ENCODE data around the gene MAT1A.

Gene MAT1A

DNA sequence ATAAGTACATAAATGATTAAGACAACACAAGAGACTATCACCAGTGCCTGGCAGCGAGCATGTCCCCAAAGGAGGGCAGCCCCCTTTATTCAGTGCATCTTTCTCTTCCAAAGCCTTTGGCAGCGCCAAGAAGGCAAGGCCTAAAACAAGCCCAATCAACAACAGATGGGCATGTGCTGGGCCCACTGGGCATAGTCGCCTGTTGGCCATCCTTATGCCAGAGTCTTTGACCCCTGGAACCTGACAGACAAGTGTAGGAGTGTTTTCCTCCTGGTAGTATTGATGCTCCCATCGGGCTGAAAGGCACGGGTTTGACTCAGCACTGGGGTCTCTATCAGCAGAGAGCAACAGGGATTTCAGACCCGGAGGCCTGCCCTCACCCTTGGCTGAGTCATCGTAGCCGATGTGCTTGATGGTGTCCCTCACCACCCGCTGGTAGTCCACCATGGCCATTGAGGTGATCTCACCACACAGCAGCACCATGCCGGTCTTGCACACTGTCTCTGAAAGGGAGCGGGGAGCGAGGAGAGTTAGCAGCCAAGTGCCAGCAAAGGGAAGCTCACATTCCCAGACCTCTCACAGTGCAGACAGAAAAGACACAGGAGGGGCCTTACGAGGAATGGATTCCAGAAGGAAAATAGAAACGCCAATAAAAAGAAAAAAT, 5.8 kb downstream of the MAT1A start:
- Histone ChIP-seq H3K4me3 (ENCODE audit: low read depth in 1 of 5, low read length in 5 of 5) (no peak overlapping the region), H3K36me3 (ENCODE audit: control insufficient read depth in 5 of 5, insufficient read depth in 5 of 5, low read length in 5 of 5) (no peaks in the 10 kb centered on the region), H3K9me3 (ENCODE audit: control insufficient read depth in 5 of 5, low read length in 5 of 5) (no peaks in the 10 kb centered on the region), H3K9ac (ENCODE audit: low read length in 5 of 5) (no peak overlapping the region), H3K4me1 (ENCODE audit: control insufficient read depth in 5 of 5, insufficient read depth in 5 of 5, low read length in 5 of 5) (no peaks in the 10 kb centered on the region), H3K27ac (ENCODE audit: low read depth, low read length) (no peak overlapping the region), H3K27me3 (ENCODE audit: control insufficient read depth in 5 of 5, insufficient read depth in 4 of 5, low read length in 5 of 5) (peaks cover 0 to 8% (median 0%) of the 10 kb centered on the region in 5 donors)

DNA sequence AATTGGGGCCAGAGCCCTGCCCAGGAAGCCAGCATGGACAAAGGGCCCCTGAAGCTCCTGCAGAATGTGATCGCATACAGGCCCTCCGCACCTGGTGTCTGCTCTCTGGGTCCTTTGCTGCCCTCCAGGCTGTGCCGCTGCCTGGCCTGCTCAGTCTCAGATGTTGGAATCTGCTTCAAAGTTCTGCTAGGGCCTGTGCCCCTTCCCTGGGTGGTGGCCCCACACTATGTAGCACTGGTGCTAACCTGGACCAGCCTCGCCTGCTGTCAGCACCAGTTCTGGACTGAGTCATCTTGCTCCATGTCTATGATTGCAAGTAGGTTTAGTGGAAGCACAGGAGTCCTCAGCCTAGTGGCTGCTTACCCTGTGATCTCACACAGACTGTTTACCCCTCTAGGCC, 6.3 kb downstream of the MAT1A start:
- H3K9me3 ChIP-seq (ENCODE audit: control insufficient read depth in 5 of 5, low read length in 5 of 5) = no peaks in the 10 kb centered on the region
- H3K4me1 ChIP-seq (ENCODE audit: control insufficient read depth in 5 of 5, insufficient read depth in 5 of 5, low read length in 5 of 5) = no peaks in the 10 kb centered on the region
- peaks cover 0 to 4% (median 0%) of the 10 kb centered on the region in 5 donors for H3K27me3 ChIP-seq (ENCODE audit: control insufficient read depth in 5 of 5, insufficient read depth in 4 of 5, low read length in 5 of 5)
- H3K4me3 ChIP-seq (ENCODE audit: low read depth in 1 of 5, low read length in 5 of 5) = no peak overlapping the region
- H3K36me3 ChIP-seq (ENCODE audit: control insufficient read depth in 5 of 5, insufficient read depth in 5 of 5, low read length in 5 of 5) = no peaks in the 10 kb centered on the region
- no peak overlapping the region for H3K27ac ChIP-seq (ENCODE audit: low read depth, low read length)
- no peak overlapping the region for H3K9ac ChIP-seq (ENCODE audit: low read length in 5 of 5)

DNA sequence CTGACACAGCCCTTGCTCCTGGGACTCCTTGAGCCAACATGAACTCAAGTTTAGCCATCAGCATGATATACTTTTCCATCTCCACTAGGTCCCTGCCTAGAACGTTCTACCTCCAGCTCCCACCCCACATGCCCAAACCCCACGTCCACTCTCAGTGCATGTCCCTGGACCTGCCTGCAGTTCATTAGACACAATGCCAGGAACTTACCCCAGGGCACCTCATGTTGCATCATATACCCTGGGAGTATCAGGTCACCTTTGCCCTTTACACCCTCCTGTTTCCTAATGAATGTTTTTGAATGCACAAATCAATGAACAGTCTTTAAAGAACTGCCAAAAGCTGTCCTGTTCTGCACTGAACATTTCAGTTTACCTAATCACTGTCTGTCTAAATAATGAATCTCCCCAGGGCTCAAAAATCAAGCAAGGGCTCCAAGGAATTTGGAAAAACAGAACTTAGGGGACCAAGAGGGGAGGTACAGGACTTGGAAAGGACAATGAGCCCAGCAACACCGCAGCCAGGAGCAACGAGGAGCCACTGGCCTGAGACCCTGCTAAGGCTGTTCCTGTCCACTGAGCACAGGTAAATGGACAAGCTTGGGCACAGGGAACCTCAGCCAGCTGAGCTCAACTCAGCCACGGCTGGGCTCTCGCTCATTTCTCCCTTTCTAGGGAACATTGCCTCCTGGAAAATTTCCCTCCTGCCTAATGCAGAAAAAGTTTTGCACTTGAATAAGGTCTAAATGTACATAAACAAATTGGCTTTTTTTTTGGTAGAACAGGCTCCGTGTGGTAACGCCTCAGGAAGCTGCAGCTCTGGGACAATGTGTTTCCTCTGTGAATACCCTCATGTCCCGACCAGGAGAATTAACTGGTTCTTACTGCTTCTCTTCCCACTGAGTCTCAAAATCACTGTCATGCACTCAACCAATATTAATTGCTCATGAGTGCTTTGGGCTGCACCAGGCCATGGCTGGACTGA, 7.4 kb downstream of the MAT1A start:
- H3K27ac ChIP-seq (ENCODE audit: low read depth, low read length) = no peak overlapping the region
- no peak overlapping the region for H3K4me3 ChIP-seq (ENCODE audit: low read depth in 1 of 5, low read length in 5 of 5)
- H3K9ac ChIP-seq (ENCODE audit: low read length in 5 of 5) = no peak overlapping the region
- H3K4me1 ChIP-seq (ENCODE audit: control insufficient read depth in 5 of 5, insufficient read depth in 5 of 5, low read length in 5 of 5) = peaks cover 0 to 6% (median 3%) of the 10 kb centered on the region in 5 donors
- no peaks in the 10 kb centered on the region for H3K36me3 ChIP-seq (ENCODE audit: control insufficient read depth in 5 of 5, insufficient read depth in 5 of 5, low read length in 5 of 5)
- H3K27me3 ChIP-seq (ENCODE audit: control insufficient read depth in 5 of 5, insufficient read depth in 4 of 5, low read length in 5 of 5) = peaks cover 0 to 4% (median 0%) of the 10 kb centered on the region in 5 donors
- H3K9me3 ChIP-seq (ENCODE audit: control insufficient read depth in 5 of 5, low read length in 5 of 5) = no peaks in the 10 kb centered on the region

DNA sequence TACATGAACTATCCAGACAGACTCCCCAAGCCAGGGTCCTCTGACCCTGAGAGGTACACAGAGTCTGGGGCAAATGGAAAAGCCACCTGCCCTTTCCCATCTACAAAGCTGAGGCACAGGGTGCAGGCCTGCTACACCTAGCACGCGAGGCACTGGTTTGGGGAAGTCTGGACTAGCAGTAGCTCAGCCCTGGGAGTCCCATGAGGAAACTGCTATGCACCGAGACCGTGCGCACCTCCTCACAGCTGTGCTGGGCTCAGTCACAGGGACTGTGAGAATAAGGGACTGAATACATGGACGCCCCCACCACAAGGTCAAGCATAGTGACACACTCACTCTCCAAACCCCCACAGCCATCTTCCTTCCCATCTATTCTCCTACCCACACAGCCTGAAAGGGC, 8.2 kb downstream of the MAT1A start:
- Histone ChIP-seq H3K9ac (ENCODE audit: low read length in 5 of 5) (no peak overlapping the region), H3K27ac (ENCODE audit: low read depth, low read length) (no peak overlapping the region), H3K27me3 (ENCODE audit: control insufficient read depth in 5 of 5, insufficient read depth in 4 of 5, low read length in 5 of 5) (peaks cover 0 to 4% (median 0%) of the 10 kb centered on the region in 5 donors), H3K9me3 (ENCODE audit: control insufficient read depth in 5 of 5, low read length in 5 of 5) (no peaks in the 10 kb centered on the region), H3K4me1 (ENCODE audit: control insufficient read depth in 5 of 5, insufficient read depth in 5 of 5, low read length in 5 of 5) (peaks cover 0 to 6% (median 3%) of the 10 kb centered on the region in 5 donors), H3K36me3 (ENCODE audit: control insufficient read depth in 5 of 5, insufficient read depth in 5 of 5, low read length in 5 of 5) (no peaks in the 10 kb centered on the region), H3K4me3 (ENCODE audit: low read depth in 1 of 5, low read length in 5 of 5) (no peak overlapping the region)

DNA sequence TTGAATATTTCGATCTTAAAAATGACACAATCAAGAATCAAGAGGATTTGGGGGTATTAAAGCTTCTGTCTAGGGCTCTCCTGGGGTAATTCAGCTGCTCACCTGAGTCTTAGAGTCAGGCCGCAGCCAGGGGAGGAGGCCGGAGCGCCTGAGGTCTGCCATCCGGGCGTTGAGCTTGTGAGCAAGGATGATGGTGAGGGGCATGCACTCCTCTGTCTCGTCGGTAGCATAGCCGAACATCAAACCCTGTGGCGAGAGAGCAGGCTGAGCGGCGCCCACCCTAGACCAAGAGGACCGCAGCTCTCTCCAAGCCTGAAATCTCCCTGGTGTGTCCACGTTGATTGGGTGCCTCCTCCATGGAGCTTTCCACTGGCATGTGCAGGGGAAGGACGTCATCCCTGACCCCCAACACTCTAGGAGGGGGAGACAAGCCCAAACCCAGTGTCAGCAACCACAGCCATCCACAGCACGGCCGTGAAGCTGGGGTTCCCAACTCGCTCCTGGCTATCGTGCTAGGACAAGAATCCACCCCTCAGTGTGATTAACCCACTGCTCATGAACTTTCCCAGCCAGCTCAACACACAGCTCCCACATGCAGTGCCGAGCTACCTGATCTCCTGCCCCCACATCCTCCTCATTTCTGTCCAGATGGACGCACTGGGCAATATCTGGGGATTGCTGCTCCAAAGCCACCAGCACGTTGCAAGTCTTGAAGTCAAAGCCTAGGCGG, 9.2 kb downstream of the MAT1A start:
- no peak overlapping the region for H3K9ac ChIP-seq (ENCODE audit: low read length in 5 of 5)
- H3K9me3 ChIP-seq (ENCODE audit: control insufficient read depth in 5 of 5, low read length in 5 of 5) = no peaks in the 10 kb centered on the region
- no peaks in the 10 kb centered on the region for H3K36me3 ChIP-seq (ENCODE audit: control insufficient read depth in 5 of 5, insufficient read depth in 5 of 5, low read length in 5 of 5)
- H3K27me3 ChIP-seq (ENCODE audit: control insufficient read depth in 5 of 5, insufficient read depth in 4 of 5, low read length in 5 of 5) = peaks cover 0 to 3% (median 0%) of the 10 kb centered on the region in 5 donors
- H3K27ac ChIP-seq (ENCODE audit: low read depth, low read length) = no peak overlapping the region
- H3K4me1 ChIP-seq (ENCODE audit: control insufficient read depth in 5 of 5, insufficient read depth in 5 of 5, low read length in 5 of 5) = peaks cover 0 to 6% (median 3%) of the 10 kb centered on the region in 5 donors
- H3K4me3 ChIP-seq (ENCODE audit: low read depth in 1 of 5, low read length in 5 of 5) = no peak overlapping the region

DNA sequence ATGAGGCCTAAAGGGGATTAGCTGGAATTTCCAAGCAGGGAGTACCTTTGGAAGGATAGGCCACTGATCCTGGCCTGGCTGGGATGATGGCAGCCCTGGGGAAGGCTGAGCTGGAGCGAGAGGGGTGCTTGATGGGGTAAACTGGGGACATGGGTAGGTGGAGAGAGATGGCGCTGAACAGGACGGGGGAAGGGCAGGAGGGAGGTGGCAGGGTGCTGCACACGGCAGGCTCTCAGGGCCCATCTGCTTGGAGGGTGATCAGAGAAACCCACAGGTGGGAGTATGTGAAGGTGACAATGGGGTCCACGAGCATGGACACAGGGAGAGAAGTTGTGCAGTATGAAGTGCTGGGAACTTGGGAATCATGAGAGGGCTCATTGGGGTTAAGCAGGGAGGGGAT, 10.3 kb downstream of the MAT1A start:
- peaks cover 0 to 6% (median 3%) of the 10 kb centered on the region in 5 donors for H3K4me1 ChIP-seq (ENCODE audit: control insufficient read depth in 5 of 5, insufficient read depth in 5 of 5, low read length in 5 of 5)
- H3K27me3 ChIP-seq (ENCODE audit: control insufficient read depth in 5 of 5, insufficient read depth in 4 of 5, low read length in 5 of 5) = peaks cover 0 to 3% (median 0%) of the 10 kb centered on the region in 5 donors
- H3K9ac ChIP-seq (ENCODE audit: low read length in 5 of 5) = no peak overlapping the region
- no peak overlapping the region for H3K4me3 ChIP-seq (ENCODE audit: low read depth in 1 of 5, low read length in 5 of 5)
- no peaks in the 10 kb centered on the region for H3K9me3 ChIP-seq (ENCODE audit: control insufficient read depth in 5 of 5, low read length in 5 of 5)
- H3K36me3 ChIP-seq (ENCODE audit: control insufficient read depth in 5 of 5, insufficient read depth in 5 of 5, low read length in 5 of 5) = no peaks in the 10 kb centered on the region
- H3K27ac ChIP-seq (ENCODE audit: low read depth, low read length) = no peak overlapping the region

DNA sequence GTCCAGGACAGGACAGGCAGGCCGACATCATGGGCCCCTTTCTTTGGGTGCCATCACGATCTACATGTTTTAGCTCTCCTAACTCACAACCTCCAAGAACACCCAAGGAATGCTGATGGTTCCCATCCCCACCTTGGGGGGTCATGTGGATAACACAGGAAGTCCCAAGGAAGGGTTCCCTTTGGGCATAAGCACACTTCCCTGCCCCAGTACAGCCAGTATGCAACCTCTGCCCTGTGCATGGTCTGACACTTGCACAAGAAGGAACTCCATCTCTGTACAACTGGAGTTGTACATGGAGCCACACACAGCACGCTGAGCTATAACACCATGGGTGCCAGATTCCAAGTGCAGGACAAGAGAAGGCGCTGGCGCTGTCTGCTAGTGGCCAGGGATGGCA, 11.0 kb downstream of the MAT1A start:
- Histone ChIP-seq H3K27ac (ENCODE audit: low read depth, low read length) (no peak overlapping the region), H3K36me3 (ENCODE audit: control insufficient read depth in 5 of 5, insufficient read depth in 5 of 5, low read length in 5 of 5) (no peaks in the 10 kb centered on the region), H3K9ac (ENCODE audit: low read length in 5 of 5) (no peak overlapping the region), H3K4me1 (ENCODE audit: control insufficient read depth in 5 of 5, insufficient read depth in 5 of 5, low read length in 5 of 5) (peaks cover 0 to 6% (median 3%) of the 10 kb centered on the region in 5 donors), H3K4me3 (ENCODE audit: low read depth in 1 of 5, low read length in 5 of 5) (no peak overlapping the region), H3K9me3 (ENCODE audit: control insufficient read depth in 5 of 5, low read length in 5 of 5) (no peaks in the 10 kb centered on the region), H3K27me3 (ENCODE audit: control insufficient read depth in 5 of 5, insufficient read depth in 4 of 5, low read length in 5 of 5) (peaks cover 0 to under 1% (median 0%) of the 10 kb centered on the region in 5 donors)

DNA sequence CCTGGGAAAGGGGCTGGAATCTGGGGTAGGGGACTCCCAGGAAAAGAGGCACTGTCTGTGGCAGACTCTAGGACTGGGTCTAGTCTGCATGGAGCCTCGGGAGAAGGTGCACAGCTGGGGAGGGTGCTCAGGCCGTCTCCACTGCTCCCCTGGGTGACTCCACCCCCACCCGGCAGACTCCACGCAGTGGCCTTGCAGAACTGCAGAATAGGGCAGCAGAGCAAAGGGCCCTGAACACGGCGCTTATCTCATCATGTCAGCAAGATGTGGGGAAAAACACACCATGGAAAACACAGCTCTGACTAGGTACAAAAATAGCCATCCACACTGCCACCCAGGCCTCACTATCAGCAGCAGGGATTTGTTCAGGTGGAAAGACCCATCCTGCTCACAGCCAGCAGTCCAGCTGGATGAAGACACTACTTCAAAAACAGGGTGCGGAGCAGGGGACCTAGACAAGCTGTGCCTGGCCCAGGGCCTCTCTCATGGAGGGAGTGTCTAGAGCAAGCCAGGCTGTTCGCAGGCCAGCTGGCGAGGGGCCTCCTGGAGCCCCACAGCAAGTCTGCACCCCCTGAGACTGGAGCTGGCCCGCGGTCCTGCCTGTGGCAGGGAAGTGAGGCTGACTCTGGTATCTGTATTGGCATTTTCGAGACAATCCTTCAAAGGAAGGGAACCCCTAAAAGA, 11.7 kb downstream of the MAT1A start:
- H3K9ac ChIP-seq (ENCODE audit: low read length in 5 of 5) = no peak overlapping the region
- H3K27ac ChIP-seq (ENCODE audit: low read depth, low read length) = no peak overlapping the region
- H3K36me3 ChIP-seq (ENCODE audit: control insufficient read depth in 5 of 5, insufficient read depth in 5 of 5, low read length in 5 of 5) = no peaks in the 10 kb centered on the region
- H3K4me1 ChIP-seq (ENCODE audit: control insufficient read depth in 5 of 5, insufficient read depth in 5 of 5, low read length in 5 of 5) = peaks cover 0 to 6% (median 3%) of the 10 kb centered on the region in 5 donors
- no peaks in the 10 kb centered on the region for H3K27me3 ChIP-seq (ENCODE audit: control insufficient read depth in 5 of 5, insufficient read depth in 4 of 5, low read length in 5 of 5)
- no peaks in the 10 kb centered on the region for H3K9me3 ChIP-seq (ENCODE audit: control insufficient read depth in 5 of 5, low read length in 5 of 5)
- H3K4me3 ChIP-seq (ENCODE audit: low read depth in 1 of 5, low read length in 5 of 5) = no peak overlapping the region

DNA sequence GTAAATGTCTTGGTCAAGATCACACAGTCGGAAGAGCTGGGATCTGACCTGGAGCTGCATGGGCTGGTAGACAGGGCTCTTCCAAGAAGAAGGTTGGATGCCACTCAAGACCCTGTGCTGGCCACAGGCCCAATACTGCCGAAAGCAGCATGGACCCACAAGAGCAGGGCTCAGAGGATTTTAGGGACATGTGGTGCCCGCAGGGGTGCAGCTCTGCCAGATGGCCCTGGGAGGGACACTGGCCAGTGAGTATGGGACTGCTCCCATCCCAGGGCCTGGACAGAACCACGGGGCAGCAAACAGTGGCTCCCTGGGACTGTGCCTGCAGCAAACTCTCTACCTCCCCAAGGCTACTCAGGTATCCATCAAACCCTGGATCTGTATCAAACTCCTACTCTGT, 12.4 kb downstream of the MAT1A start:
- Histone ChIP-seq H3K36me3 (ENCODE audit: control insufficient read depth in 5 of 5, insufficient read depth in 5 of 5, low read length in 5 of 5) (no peaks in the 10 kb centered on the region), H3K27ac (ENCODE audit: low read depth, low read length) (no peak overlapping the region), H3K27me3 (ENCODE audit: control insufficient read depth in 5 of 5, insufficient read depth in 4 of 5, low read length in 5 of 5) (no peaks in the 10 kb centered on the region), H3K4me1 (ENCODE audit: control insufficient read depth in 5 of 5, insufficient read depth in 5 of 5, low read length in 5 of 5) (peaks cover 0 to 6% (median 3%) of the 10 kb centered on the region in 5 donors), H3K9ac (ENCODE audit: low read length in 5 of 5) (no peak overlapping the region), H3K4me3 (ENCODE audit: low read depth in 1 of 5, low read length in 5 of 5) (no peak overlapping the region), H3K9me3 (ENCODE audit: control insufficient read depth in 5 of 5, low read length in 5 of 5) (no peaks in the 10 kb centered on the region)
